Activated CD4-positive, alpha-beta T cell treated with anti-CD3 and anti-CD28 coated beads, Interleukin-2, amount 10 ng/mL, durations not matched to agents 7 days and 5 days (primary cell): ENCODE measurements around the gene MYCBP. TPM values are rescaled to one million over a fixed set of nuclear protein-coding genes. Genes with fewer than 3 reads are reported as not detected.
"Not testable (repeated sequence)": the region's sequence is repeated elsewhere in the genome, so short reads cannot be mapped to it uniquely, and the experiment has no call there.

ENCODE experiments used
- CTCF ChIA-PET: fragments of 350-600 bp; sonication (Branson Sonifier 250); formaldehyde crosslinking; loops from one replicate; lab custom pipeline; 2021; ENCODE audit warnings: antibody characterized with exemption; lab: Charles Lee
- POLR2A ChIA-PET: fragments of 350-600 bp; sonication (Branson Sonifier 250); formaldehyde crosslinking; loops from one replicate; lab custom pipeline; 2021; ENCODE audit warnings: antibody characterized with exemption; lab: Charles Lee
- DNase-seq: peaks from one replicate; pipeline ENCODE4 v3.0.0-alpha.2; 2020
- H3K27ac Mint-ChIP-seq: one replicate; pipeline ENCODE4 v1.8.0; 2021; ENCODE audit warnings: mild to moderate bottlenecking, moderate library complexity, mixed read lengths
- H3K27me3 Mint-ChIP-seq: one replicate; pipeline ENCODE4 v1.8.0; 2021; ENCODE audit warnings: mixed read lengths
- H3K36me3 Mint-ChIP-seq: one replicate; pipeline ENCODE4 v1.8.0; 2021; ENCODE audit warnings: low read depth, mixed read lengths
- H3K4me1 Mint-ChIP-seq: one replicate; pipeline ENCODE4 v1.8.0; 2021; ENCODE audit warnings: mixed read lengths
- H3K4me3 Mint-ChIP-seq: one replicate; pipeline ENCODE4 v1.8.0; 2021; ENCODE audit warnings: mild to moderate bottlenecking, moderate library complexity, mixed read lengths
- H3K9me3 Mint-ChIP-seq: one replicate; pipeline ENCODE4 v1.8.0; 2021; ENCODE audit warnings: mixed read lengths
- total RNA-seq, 2 experiments: library from RNA; stranded (reverse); gene quantifications; one replicate each; pipeline ENCODE4 v1.2.3, GENCODE V29; 2021

The MYCBP gene
- total RNA-seq, 2 experiments from 2014 or later = 40.7 TPM

- H3K9me3 Mint-ChIP-seq = no peaks in the 10 kb centered on the region
- H3K4me3 Mint-ChIP-seq = peak within 1 kb of the TSS; percentile 89
- peaks cover 37% of the 10 kb centered on the region for H3K36me3 Mint-ChIP-seq
- peak; percentile 99 for DNase-seq
- POLR2A ChIA-PET = interaction anchor here (0.9 to 1.1 kb wide), 2 partner anchors 13 to 166 kb away, joined by 3 read pairs; partner anchors contain the start of gene NDUFS5
- no peaks in the 10 kb centered on the region for H3K27me3 Mint-ChIP-seq
- peaks cover 54% of the 10 kb centered on the region for H3K4me1 Mint-ChIP-seq
- H3K27ac Mint-ChIP-seq = peak within 1 kb of the TSS; percentile 86
- CTCF ChIA-PET = interaction anchor here (0.5 to 1.2 kb wide), 2 partner anchors 10 to 12 kb away, joined by 3 to 4 read pairs; no protein-coding TSS in a partner anchor
These were observed 13.3 kb downstream of the MYCBP start, which contains the start of gene RRAGC for GRCh38 chr1:38859561-38860453. Gene RRAGC (minus strand): TSS chr1:38859772. CDS start chr1:38859646, 126 bp downstream.

- peaks cover 56% of the 10 kb centered on the region for H3K4me1 Mint-ChIP-seq
- peak; percentile 58 for DNase-seq
- peaks cover 35% of the 10 kb centered on the region for H3K36me3 Mint-ChIP-seq
- no peaks in the 10 kb centered on the region for H3K27me3 Mint-ChIP-seq
- peak overlapping the region; percentile 86 for H3K27ac Mint-ChIP-seq
- H3K4me3 Mint-ChIP-seq = peak overlapping the region; percentile 89
- H3K9me3 Mint-ChIP-seq = no peaks in the 10 kb centered on the region
- POLR2A ChIA-PET = interaction anchor here (0.9 to 1.1 kb wide), 2 partner anchors 13 to 167 kb away, joined by 3 read pairs; partner anchors contain the start of gene NDUFS5
- CTCF ChIA-PET = interaction anchor here (1.2 kb wide), 1 partner anchor 12 kb away, joined by 3 read pairs; no protein-coding TSS in a partner anchor
These were observed 14.2 kb downstream of the MYCBP start for GRCh38 chr1:38858833-38859560.

- no peak overlapping the region for H3K27ac Mint-ChIP-seq
- no peak for DNase-seq
- H3K4me1 Mint-ChIP-seq = peaks cover 28% of the 10 kb centered on the region
- H3K9me3 Mint-ChIP-seq = no peaks in the 10 kb centered on the region
- H3K36me3 Mint-ChIP-seq = peaks cover 44% of the 10 kb centered on the region
- ChIA-PET POLR2A (no interaction called here), CTCF (no interaction called here)
- no peaks in the 10 kb centered on the region for H3K27me3 Mint-ChIP-seq
- H3K4me3 Mint-ChIP-seq = no peak overlapping the region
These were observed 20.4 kb downstream of the MYCBP start for GRCh38 chr1:38852780-38853179.

GRCh38 chr1:38848071-38848470 is 25.1 kb downstream of the MYCBP start:
- H3K4me1 Mint-ChIP-seq = peaks cover 9% of the 10 kb centered on the region
- H3K4me3 Mint-ChIP-seq = no peak overlapping the region
- DNase-seq = no peak
- no peaks in the 10 kb centered on the region for H3K9me3 Mint-ChIP-seq
- no peaks in the 10 kb centered on the region for H3K27me3 Mint-ChIP-seq
- ChIA-PET CTCF (no interaction called here), POLR2A (no interaction called here)
- peaks cover 52% of the 10 kb centered on the region for H3K36me3 Mint-ChIP-seq
- no peak overlapping the region for H3K27ac Mint-ChIP-seq

DNA sequence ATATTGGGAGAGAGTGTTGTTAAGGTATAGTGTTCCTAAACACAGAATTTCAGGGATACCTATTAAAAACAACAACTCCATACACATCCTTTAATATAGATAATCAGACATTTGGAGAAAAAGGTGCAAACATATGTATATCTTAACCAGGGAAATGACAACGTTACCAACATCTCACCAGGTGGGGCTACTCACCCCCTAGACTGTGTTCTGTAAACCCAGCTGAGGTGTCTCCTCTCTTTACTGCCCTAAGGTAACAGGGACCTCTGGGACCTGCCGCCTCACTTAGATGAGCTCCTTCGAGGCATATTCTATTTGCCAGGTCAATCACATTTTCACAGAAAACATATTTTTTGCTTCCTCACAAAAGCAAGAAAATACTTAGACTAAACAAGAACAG is 26.9 kb downstream of the MYCBP start:
- no peak for DNase-seq
- H3K27me3 Mint-ChIP-seq = no peaks in the 10 kb centered on the region
- no peak overlapping the region for H3K4me3 Mint-ChIP-seq
- H3K27ac Mint-ChIP-seq = no peak overlapping the region
- POLR2A ChIA-PET = no interaction called here
- peaks cover 3% of the 10 kb centered on the region for H3K4me1 Mint-ChIP-seq
- CTCF ChIA-PET = interaction anchor here (0.6 to 1.0 kb wide), 3 partner anchors 11 to 15 kb away, joined by 3 read pairs; no protein-coding TSS in a partner anchor
- H3K9me3 Mint-ChIP-seq = no peaks in the 10 kb centered on the region
- peaks cover 39% of the 10 kb centered on the region for H3K36me3 Mint-ChIP-seq

DNA sequence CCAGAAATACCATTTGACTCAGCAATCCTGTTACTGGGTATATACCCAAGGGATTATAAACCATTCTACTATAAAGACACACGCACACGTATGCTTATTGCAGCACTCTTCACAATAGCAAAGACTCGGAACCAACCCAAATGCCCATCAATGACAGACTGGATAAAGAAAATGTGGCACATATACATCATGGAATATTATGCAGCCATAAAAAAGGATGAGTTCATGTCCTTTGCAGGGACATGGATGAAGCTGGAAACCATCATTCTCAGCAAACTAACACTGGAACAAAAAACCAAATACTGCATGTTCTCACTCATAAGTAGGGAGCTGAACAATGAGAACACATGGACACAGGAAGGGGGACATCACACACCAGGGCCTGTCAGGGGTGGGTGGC is 28.1 kb downstream of the MYCBP start:
- DNase-seq, POLR2A ChIA-PET, H3K4me1 Mint-ChIP-seq, H3K27ac Mint-ChIP-seq, H3K27me3 Mint-ChIP-seq, H3K4me3 Mint-ChIP-seq, H3K9me3 Mint-ChIP-seq: not testable (repeated sequence)
- peaks cover 37% of the 10 kb centered on the region for H3K36me3 Mint-ChIP-seq
- CTCF ChIA-PET = interaction anchor here (0.6 kb wide), 1 partner anchor 9 kb away, joined by 5 read pairs; no protein-coding TSS in a partner anchor

GRCh38 chr1:38840281-38840680 is 32.9 kb downstream of the MYCBP start:
- POLR2A ChIA-PET = no interaction called here
- peaks cover under 1% of the 10 kb centered on the region for H3K27me3 Mint-ChIP-seq
- no peak overlapping the region for H3K27ac Mint-ChIP-seq

GRCh38 chr1:38839363-38839762 is 33.8 kb downstream of the MYCBP start:
- Mint-ChIP-seq H3K27ac (no peak overlapping the region), H3K9me3 (no peaks in the 10 kb centered on the region), H3K4me1 (peaks cover 2% of the 10 kb centered on the region), H3K4me3 (no peak overlapping the region), H3K27me3 (peaks cover 6% of the 10 kb centered on the region), H3K36me3 (peaks cover 26% of the 10 kb centered on the region)
- ChIA-PET POLR2A (no interaction called here), CTCF (interaction anchor here (0.7 kb wide), 1 partner anchor 228 kb away, joined by 3 read pairs; no protein-coding TSS in a partner anchor)
- no peak for DNase-seq

More at GRCh38 chr1:38840281-38840680, 32.9 kb downstream of the MYCBP start:
- peaks cover 35% of the 10 kb centered on the region for H3K36me3 Mint-ChIP-seq
- DNase-seq = no peak
- H3K4me1 Mint-ChIP-seq = peaks cover 2% of the 10 kb centered on the region
- H3K9me3 Mint-ChIP-seq = no peaks in the 10 kb centered on the region
- no peak overlapping the region for H3K4me3 Mint-ChIP-seq
- CTCF ChIA-PET = no interaction called here

GRCh38 chr1:38836316-38836715 is 36.8 kb downstream of the MYCBP start:
- CTCF ChIA-PET = interaction anchor here (1.3 kb wide), 1 partner anchor 803 kb away, joined by 5 read pairs; no protein-coding TSS in a partner anchor
- DNase-seq, POLR2A ChIA-PET, H3K27ac Mint-ChIP-seq, H3K4me1 Mint-ChIP-seq, H3K4me3 Mint-ChIP-seq, H3K9me3 Mint-ChIP-seq: not testable (repeated sequence)
- H3K36me3 Mint-ChIP-seq = peaks cover 19% of the 10 kb centered on the region
- H3K27me3 Mint-ChIP-seq = peaks cover 14% of the 10 kb centered on the region

GRCh38 chr1:38834937-38835827 is 38.0 kb downstream of the MYCBP start:
- POLR2A ChIA-PET = interaction anchor here (0.6 kb wide), 1 partner anchor 338 kb away, joined by 3 read pairs; no protein-coding TSS in a partner anchor
- CTCF ChIA-PET = interaction anchor here (0.7 to 1.3 kb wide), 5 partner anchors 11 to 802 kb away, joined by 3 to 9 read pairs (median 4); partner anchors contain the start of gene MYCBP
- Mint-ChIP-seq H3K9me3 (no peaks in the 10 kb centered on the region), H3K4me3 (no peak overlapping the region), H3K36me3 (peaks cover 16% of the 10 kb centered on the region), H3K4me1 (no peaks in the 10 kb centered on the region), H3K27ac (no peak overlapping the region), H3K27me3 (peaks cover 18% of the 10 kb centered on the region)
- peak; percentile 81 for DNase-seq

DNA sequence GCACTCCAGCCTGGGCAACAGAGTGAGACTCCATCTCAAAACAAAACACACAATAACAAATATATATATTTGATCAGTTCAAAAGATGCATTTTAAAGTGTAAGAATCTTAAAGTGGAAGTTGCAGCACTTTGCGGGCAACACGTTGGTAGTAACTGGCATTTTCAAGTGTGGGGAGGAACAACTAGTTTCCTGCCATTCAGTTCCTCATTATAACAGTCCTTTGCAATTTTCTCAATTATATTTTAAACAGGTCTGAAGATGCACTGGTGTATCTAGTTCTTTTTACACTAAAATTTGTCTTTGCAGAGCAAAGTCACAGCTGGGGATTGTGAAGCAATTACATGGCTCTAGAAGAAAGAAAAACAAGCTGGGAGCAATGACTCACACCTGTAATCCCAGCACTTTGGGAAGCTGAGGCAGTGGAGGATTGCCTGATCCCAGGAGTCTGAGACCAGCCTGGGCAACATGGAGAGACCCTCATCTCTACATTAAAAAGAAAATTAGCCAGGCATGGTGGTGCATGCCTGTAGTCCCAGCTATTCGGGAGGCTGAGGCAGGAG is 38.8 kb downstream of the MYCBP start:
- Mint-ChIP-seq H3K4me1 (no peaks in the 10 kb centered on the region), H3K36me3 (peaks cover 12% of the 10 kb centered on the region), H3K4me3 (no peak overlapping the region), H3K27me3 (peaks cover 22% of the 10 kb centered on the region), H3K9me3 (no peaks in the 10 kb centered on the region), H3K27ac (no peak overlapping the region)
- no peak for DNase-seq
- ChIA-PET CTCF (interaction anchor here (0.9 to 1.3 kb wide), 2 partner anchors 12 to 14 kb away, joined by 3 to 4 read pairs; no protein-coding TSS in a partner anchor), POLR2A (no interaction called here)
